Fibroblast of the aortic adventitia (primary cell): ENCODE measurements around the gene DAPK1. TPM values are rescaled to one million over a fixed set of nuclear protein-coding genes. Genes with fewer than 3 reads are reported as not detected.

Experiments used
- DNase-seq: peaks from one replicate; pipeline ENCODE4 v3.0.0-alpha.2; 2010; ENCODE audit warnings: low read depth
- H3K4me3 ChIP-seq: 2 replicates; pipeline ENCODE4 v1.5.1; 2011; ENCODE audit warnings: low read depth, mild to moderate bottlenecking, control low read depth, low read length, moderate library complexity
- CTCF ChIP-seq: IDR thresholded peaks from 2 replicates; pipeline ENCODE4 v1.5.1; 2011; ENCODE audit warnings: mild to moderate bottlenecking, low read length, control low read depth, inconsistent platforms; ENCODE audit not compliant: insufficient read depth
- total RNA-seq: library from RNA; depleted of rRNA; stranded (reverse); fragments of >200 nt; gene quantifications from 2 replicates; pipeline ENCODE4 v1.2.3, GENCODE V29; 2012; ENCODE audit warnings: low replicate concordance

DAPK1 gene
- total RNA-seq, 1 donor, result 30.9 TPM

- TF ChIP-seq CTCF, result no peak
These were observed 31.9 kb upstream of the DAPK1 start for GRCh38 chr9:87465816-87466215.

GRCh38 chr9:87467187-87467586, 30.5 kb upstream of the DAPK1 start:
- TF ChIP-seq CTCF, result no peak
- DNase-seq, result no peak
- no peak overlapping the region for H3K4me3 ChIP-seq

More at GRCh38 chr9:87465816-87466215, 31.9 kb upstream of the DAPK1 start:
- no peak for DNase-seq
- H3K4me3 ChIP-seq, result no peak overlapping the region

- no peak for TF ChIP-seq CTCF
- H3K4me3 ChIP-seq, result no peak overlapping the region
- no peak for DNase-seq
These were observed 27.7 kb upstream of the DAPK1 start for GRCh38 chr9:87469793-87470465.

- H3K4me3 ChIP-seq, result no peak overlapping the region
- no peak for DNase-seq
- no peak for TF ChIP-seq CTCF
These were observed 25.9 kb upstream of the DAPK1 start for GRCh38 chr9:87471746-87472145.

GRCh38 chr9:87475463-87475862, 22.2 kb upstream of the DAPK1 start:
- H3K4me3 ChIP-seq, result no peak overlapping the region
- TF ChIP-seq CTCF, result no peak
- no peak for DNase-seq

GRCh38 chr9:87478226-87478992, 19.3 kb upstream of the DAPK1 start:
- TF ChIP-seq CTCF, result no peak
- H3K4me3 ChIP-seq, result no peak overlapping the region
- DNase-seq, result no peak

- no peak for DNase-seq
- no peak overlapping the region for H3K4me3 ChIP-seq
- TF ChIP-seq CTCF, result no peak
These were observed 17.9 kb upstream of the DAPK1 start for GRCh38 chr9:87479801-87480201.
